H54 (cell line): Measurements from ENCODE around the gene NBAS.
A peak's percentile ranks its signal among the peaks of the same experiment; 100 is the strongest.

Experiments
- DNase-seq: peaks from one replicate; pipeline ENCODE4 v3.0.0; 2011; ENCODE audit warnings: low spot score, mixed read lengths; ENCODE audit not compliant: insufficient read length
- FAIRE-seq: peaks from 3 replicates; lab custom pipeline; 2011; peaks lifted over from hg19 to GRCh38; lab: Jason Lieb, UNC
- POLR2A ChIP-seq: IDR thresholded peaks from 2 replicates; pipeline ENCODE4 v1.6.1; 2011; ENCODE audit warnings: low read depth, mild to moderate bottlenecking, low read length

The NBAS gene

GRCh38 chr2:15298770-15299169 is 262.4 kb downstream of the NBAS start:
- FAIRE-seq (no peak), DNase-seq (no peak)
- TF ChIP-seq POLR2A: no peak

DNA sequence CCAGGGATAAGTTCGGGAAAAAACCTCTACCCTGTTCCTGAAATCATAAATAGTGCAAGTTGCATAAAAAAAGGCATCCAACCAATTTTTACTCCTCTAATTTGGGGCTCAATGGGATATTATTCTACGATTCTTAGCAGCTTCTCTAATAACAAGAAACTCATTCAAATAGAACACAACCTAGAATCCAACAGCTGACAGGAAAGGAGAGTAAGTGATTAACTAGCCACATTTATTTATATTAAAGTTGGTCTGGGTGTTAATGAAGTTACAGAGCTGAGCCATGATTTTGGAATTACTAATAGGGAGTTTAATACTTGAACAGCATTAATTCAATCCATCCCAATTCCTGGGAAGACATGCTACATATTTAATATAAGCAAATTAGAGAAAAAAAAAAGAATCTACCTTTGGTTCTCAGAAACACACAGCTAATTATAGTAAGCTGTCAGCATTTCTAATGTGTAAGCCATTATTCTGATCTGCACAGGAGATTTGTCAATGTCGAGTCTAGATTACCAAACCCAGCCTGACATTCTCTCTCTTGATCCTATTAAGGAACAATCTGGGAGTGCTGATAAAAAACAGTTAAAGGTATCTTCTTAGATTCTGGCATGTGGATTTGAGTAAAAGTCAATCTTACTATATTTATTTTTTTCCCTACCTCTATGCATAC is 267.7 kb downstream of the NBAS start:
- DNase-seq (no peak), FAIRE-seq (no peak)
- TF ChIP-seq POLR2A: no peak

DNA sequence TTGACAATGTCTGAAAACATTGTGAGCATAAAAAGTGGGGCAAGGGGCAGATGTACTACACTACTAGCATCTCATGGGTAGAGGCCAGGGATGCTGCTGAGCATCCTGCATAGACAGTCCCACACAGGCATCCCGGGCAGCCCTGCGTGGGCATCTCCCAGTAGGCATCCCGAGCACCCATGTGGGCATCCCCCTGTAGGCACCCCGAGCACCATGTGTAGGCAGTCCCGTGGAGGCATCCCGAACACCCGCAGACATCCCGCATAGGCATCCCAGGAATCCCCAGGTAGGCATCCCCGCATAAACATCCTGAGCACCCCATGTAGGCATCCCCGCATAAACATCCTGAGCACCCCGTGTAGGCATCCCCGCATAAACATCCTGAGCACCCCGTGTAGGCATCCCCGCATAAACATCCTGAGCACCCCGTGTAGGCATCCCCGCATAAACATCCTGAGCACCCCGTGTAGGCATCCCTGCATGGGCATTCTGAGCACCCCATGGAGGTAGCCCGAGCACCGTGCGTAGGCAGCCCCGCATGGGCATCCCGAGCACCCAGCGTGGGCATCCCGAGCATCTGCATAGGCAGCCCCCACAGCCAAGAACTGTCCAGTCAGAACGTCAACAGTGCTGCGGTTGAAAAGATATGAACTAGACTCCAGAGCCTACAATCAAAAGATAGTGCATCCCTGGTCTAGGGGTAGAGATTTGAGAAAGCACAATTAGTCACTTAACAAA is 273.5 kb downstream of the NBAS start:
- no peak for TF ChIP-seq POLR2A
- no peak for DNase-seq
- no peak for FAIRE-seq

DNA sequence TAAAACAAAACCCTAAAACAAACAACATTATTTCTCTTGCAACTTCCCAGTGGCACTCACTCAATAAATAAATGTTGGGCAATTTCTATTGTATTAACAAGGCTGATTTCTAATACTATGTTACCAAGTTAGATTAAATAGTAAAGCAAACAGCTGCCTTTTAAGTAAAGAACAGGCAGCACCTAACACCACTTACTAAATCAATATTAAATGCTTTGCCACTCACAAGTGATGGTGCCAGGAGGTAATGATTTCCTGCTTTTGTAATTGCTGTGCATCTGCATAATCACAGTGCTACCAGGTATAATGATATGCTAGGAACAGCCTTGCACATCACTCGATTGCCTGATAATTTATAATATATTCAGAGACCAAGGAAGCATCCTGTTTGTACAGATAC is 276.5 kb downstream of the NBAS start:
- no peak for TF ChIP-seq POLR2A
- FAIRE-seq (no peak), DNase-seq (no peak)

DNA sequence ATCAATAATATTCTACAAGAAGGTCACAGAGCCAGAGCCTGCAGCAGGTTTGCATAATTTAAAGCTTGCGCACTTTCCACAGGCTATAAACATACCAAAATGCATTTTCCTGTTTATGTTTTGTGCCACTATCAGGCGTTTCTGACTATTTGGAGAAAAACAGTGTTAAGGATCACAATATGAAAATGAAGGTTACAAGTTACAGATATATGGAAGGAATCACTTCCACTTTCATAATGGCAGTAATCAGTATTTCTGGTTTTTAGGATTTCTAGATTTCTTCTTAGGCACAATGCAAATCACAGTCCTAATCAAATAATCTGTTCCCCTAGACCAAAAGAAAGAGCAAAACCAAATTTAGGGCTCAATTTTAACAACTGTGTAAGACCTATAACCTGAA is 279.5 kb downstream of the NBAS start:
- DNase-seq: no peak
- no peak for TF ChIP-seq POLR2A
- FAIRE-seq: no peak

GRCh38 chr2:15279201-15279876 is 281.8 kb downstream of the NBAS start:
- FAIRE-seq (peak; percentile 53), DNase-seq (no peak)
- TF ChIP-seq POLR2A: no peak

DNA sequence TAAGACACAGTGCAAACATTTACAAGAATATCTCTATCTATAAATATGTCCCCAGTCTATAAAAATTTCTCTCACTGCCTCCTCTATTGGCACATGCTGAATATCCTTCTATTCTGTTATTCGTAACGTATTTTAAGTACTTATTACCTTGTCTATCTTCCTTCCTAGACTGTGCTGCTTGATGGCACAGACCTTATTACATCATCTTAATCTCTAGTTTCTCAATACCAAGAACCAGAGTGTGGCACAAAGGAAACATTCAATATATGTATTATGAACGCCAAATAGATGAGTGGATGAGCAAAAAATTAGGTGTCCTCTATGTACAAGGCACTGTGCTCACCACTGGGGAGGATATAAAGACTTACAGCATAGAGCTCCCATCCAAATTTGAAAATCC is 282.8 kb downstream of the NBAS start:
- DNase-seq (no peak), FAIRE-seq (no peak)

GRCh38 chr2:15275346-15275745 is 285.8 kb downstream of the NBAS start:
- no peak for TF ChIP-seq POLR2A
- no peak for FAIRE-seq
- no peak for DNase-seq

More for the DNA sequence above, 282.8 kb downstream of the NBAS start:
- TF ChIP-seq POLR2A: no peak

DNA sequence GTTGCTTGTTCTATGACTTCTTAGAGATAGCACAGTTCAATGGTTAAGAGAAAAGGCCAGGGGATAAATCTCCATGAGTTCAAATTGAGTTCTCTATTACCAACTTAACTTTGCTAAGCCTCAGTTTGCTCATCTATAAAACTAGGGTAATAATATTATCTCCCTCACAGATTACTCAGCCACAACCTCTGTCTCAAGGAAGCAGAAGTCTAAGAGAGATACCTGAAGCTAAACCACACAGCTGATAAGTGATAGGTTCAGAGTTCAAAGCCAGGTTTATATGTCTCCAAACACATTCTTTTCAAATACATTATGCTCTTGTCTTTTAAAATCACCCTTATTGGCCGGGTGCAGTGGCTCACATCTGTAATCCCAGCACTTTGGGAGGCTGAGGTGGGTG is 287.7 kb downstream of the NBAS start:
- DNase-seq (no peak), FAIRE-seq (no peak)
- TF ChIP-seq POLR2A: no peak

- FAIRE-seq: no peak
- TF ChIP-seq POLR2A: no peak
- no peak for DNase-seq
Measured at GRCh38 chr2:15272942-15273341, 288.2 kb downstream of the NBAS start.

GRCh38 chr2:15271941-15272542 is 289.1 kb downstream of the NBAS start:
- no peak for TF ChIP-seq POLR2A
- FAIRE-seq: no peak

GRCh38 chr2:15271276-15271675 is 289.9 kb downstream of the NBAS start:
- DNase-seq (no peak), FAIRE-seq (no peak)
- TF ChIP-seq POLR2A: no peak

More at GRCh38 chr2:15271941-15272542, 289.1 kb downstream of the NBAS start:
- no peak for DNase-seq

DNA sequence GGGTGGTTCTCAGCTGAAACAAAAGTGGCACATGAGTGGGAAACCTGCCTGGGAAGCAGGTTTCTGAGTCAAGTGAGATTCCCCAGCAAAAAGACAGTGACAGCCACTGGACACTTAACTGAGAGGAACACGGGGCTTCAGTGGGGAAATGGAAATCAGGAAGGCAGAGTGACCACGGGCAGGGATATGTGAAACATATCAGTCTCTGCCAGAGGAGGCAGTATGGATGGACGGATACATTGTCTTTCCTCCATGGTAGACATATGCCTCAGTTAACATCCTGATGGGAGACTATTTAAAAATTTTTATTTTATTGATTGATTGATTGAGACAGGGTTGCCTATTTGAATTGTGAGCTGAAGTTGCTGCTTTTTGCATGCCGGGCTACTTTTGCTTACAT is 292.1 kb downstream of the NBAS start:
- FAIRE-seq (no peak), DNase-seq (no peak)
- TF ChIP-seq POLR2A: no peak

DNA sequence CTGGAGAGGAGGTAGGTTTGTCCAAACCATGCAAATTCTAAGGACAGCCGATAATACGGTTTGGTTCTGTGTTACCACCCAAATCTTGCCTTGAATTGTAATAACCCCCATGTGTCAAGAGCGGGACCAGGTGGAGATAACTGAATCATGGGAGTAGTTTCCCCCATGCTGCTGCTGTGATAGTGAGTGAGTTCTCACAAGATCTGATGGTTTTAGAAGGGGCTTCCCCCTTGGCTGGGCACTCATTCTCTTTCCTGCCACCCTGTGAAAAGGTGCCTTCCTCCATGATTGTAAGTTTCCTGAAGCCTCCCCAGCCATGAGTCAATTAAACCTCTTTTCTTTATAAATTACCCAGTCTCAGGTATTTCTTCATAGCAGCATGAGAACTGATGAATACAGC is 295.2 kb downstream of the NBAS start:
- no peak for TF ChIP-seq POLR2A
- no peak for DNase-seq
- no peak for FAIRE-seq
